Ammon's horn (tissue), 1 donor: ENCODE results near the gene CPLX1.
"Not testable (repeated sequence)": the region's sequence is repeated elsewhere in the genome, so short reads cannot be mapped to it uniquely, and the experiment has no call there.

Source experiments
- DNase-seq: peaks from one replicate; pipeline ENCODE4 v3.0.0-alpha.2; 2016; ENCODE audit warnings: low spot score

CPLX1 gene

GRCh38 chr4:775485-775884, 50.4 kb downstream of the CPLX1 start:
- not testable (repeated sequence) for DNase-seq

GRCh38 chr4:774419-775092, 51.4 kb downstream of the CPLX1 start:
- DNase-seq = not testable (repeated sequence)

GRCh38 chr4:773214-773613, 52.7 kb downstream of the CPLX1 start:
- DNase-seq = no peak

- DNase-seq = no peak
These were observed 53.2 kb downstream of the CPLX1 start for GRCh38 chr4:772776-773175.

GRCh38 chr4:772118-772517, 53.8 kb downstream of the CPLX1 start:
- DNase-seq = no peak

GRCh38 chr4:771464-771863, 54.5 kb downstream of the CPLX1 start:
- DNase-seq = no peak

- DNase-seq = no peak
These were observed 55.9 kb downstream of the CPLX1 start for GRCh38 chr4:770022-770421.

GRCh38 chr4:769511-769910, 56.4 kb downstream of the CPLX1 start:
- DNase-seq = no peak

GRCh38 chr4:768995-769394, 56.9 kb downstream of the CPLX1 start:
- DNase-seq = no peak

GRCh38 chr4:768076-768475, 57.9 kb downstream of the CPLX1 start:
- no peak for DNase-seq

- no peak for DNase-seq
These were observed 59.2 kb downstream of the CPLX1 start for GRCh38 chr4:766559-767283.

GRCh38 chr4:766152-766515, 59.8 kb downstream of the CPLX1 start:
- no peak for DNase-seq

GRCh38 chr4:764405-765169, 61.3 kb downstream of the CPLX1 start:
- no peak for DNase-seq

- no peak for DNase-seq
These were observed 62.0 kb downstream of the CPLX1 start for GRCh38 chr4:763922-764321.

- no peak for DNase-seq
These were observed 62.6 kb downstream of the CPLX1 start for GRCh38 chr4:763191-763810.

GRCh38 chr4:762211-763190, 63.4 kb downstream of the CPLX1 start:
- peak; percentile 50 for DNase-seq

GRCh38 chr4:761739-762138, 64.2 kb downstream of the CPLX1 start:
- DNase-seq = no peak

GRCh38 chr4:761086-761485, 64.8 kb downstream of the CPLX1 start:
- DNase-seq = no peak

GRCh38 chr4:760616-761015, 65.3 kb downstream of the CPLX1 start:
- DNase-seq = no peak

GRCh38 chr4:759810-760209, 66.1 kb downstream of the CPLX1 start:
- DNase-seq = not testable (repeated sequence)

GRCh38 chr4:757111-757510, 68.8 kb downstream of the CPLX1 start:
- DNase-seq = no peak
